MM.1S (cell line): ENCODE data around the gene UTS2R.
"Not testable (repeated sequence)": the region's sequence is repeated elsewhere in the genome, so short reads cannot be mapped to it uniquely, and the experiment has no call there.

Experiments used
- EZH2 ChIP-seq: fragments of 300-600 bp; sonication (generic); optimal IDR thresholded peaks from 2 replicates; pipeline ENCODE3; 2017; ENCODE audit warnings: low read depth, mild to moderate bottlenecking, antibody characterized with exemption, low read length, mixed read lengths
- EZH2phosphoT487 ChIP-seq: fragments of 300-600 bp; sonication (generic); IDR thresholded peaks from 2 replicates; pipeline ENCODE4 v1.6.1; 2018; ENCODE audit warnings: antibody characterized with exemption, low read length
- TF ChIP-seq, protein P1 (sequence below): fragments of 300-600 bp; sonication (generic); IDR thresholded peaks from 2 replicates; pipeline ENCODE4 v1.5.1; 2016; ENCODE audit warnings: antibody characterized with exemption, low read length, mixed read lengths

DNA sequence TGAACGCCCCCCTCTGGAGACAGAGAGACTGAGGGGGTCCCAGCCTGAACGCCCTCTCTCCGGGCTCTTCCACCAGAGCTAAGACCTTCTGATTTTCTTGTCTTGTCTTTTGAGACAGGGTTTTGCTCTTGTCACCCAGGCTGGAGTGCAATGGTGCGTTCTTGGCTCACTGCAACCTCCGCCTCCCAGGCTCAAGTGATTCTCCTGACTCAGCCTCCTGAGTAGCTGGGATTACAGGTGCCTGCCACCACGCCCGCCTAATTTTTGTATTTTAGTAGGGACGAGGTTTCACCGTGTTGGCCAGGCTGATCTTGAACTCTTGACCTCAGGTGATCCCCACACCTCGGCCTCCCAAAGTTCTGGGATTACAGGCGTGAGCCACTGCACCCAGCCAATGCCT is 23.6 kb upstream of the UTS2R start:
- TF ChIP-seq, protein P1, sequence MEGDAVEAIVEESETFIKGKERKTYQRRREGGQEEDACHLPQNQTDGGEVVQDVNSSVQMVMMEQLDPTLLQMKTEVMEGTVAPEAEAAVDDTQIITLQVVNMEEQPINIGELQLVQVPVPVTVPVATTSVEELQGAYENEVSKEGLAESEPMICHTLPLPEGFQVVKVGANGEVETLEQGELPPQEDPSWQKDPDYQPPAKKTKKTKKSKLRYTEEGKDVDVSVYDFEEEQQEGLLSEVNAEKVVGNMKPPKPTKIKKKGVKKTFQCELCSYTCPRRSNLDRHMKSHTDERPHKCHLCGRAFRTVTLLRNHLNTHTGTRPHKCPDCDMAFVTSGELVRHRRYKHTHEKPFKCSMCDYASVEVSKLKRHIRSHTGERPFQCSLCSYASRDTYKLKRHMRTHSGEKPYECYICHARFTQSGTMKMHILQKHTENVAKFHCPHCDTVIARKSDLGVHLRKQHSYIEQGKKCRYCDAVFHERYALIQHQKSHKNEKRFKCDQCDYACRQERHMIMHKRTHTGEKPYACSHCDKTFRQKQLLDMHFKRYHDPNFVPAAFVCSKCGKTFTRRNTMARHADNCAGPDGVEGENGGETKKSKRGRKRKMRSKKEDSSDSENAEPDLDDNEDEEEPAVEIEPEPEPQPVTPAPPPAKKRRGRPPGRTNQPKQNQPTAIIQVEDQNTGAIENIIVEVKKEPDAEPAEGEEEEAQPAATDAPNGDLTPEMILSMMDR = not testable (repeated sequence)
- TF ChIP-seq EZH2, EZH2phosphoT487: not testable (repeated sequence)
